GM12892 (cell line): Measurements from ENCODE around the gene PTGES3.
A peak's percentile ranks its signal among the peaks of the same experiment; 100 is the strongest.
"Not testable (repeated sequence)": the region's sequence is repeated elsewhere in the genome, so short reads cannot be mapped to it uniquely, and the experiment has no call there.

Experiments used
- DNase-seq: peaks from one replicate; pipeline ENCODE4 v3.0.0; 2011; ENCODE audit not compliant: insufficient read length
- FAIRE-seq: peaks from 2 replicates; lab custom pipeline; 2011; peaks lifted over from hg19 to GRCh38; lab: Jason Lieb, UNC
- POLR2A ChIP-seq: IDR thresholded peaks from 2 replicates; pipeline ENCODE4 v1.6.1; 2011; ENCODE audit warnings: low read depth, low read length, control low read depth
- POLR2AphosphoS5 ChIP-seq: IDR thresholded peaks from 2 replicates; pipeline ENCODE4 v1.6.1; 2011; ENCODE audit warnings: low read depth, low read length, control low read depth
- TAF1 ChIP-seq: IDR thresholded peaks from 2 replicates; pipeline ENCODE4 v1.6.1; 2011; ENCODE audit warnings: low read depth, mild to moderate bottlenecking, control low read depth, low read length, borderline replicate concordance

The PTGES3 gene

GRCh38 chr12:56661979-56662638 lies 26.0 kb downstream of the PTGES3 start:
- DNase-seq (no peak), FAIRE-seq (no peak)
- TF ChIP-seq POLR2A: peak; percentile 64
- peak; percentile 72; the same call in 1 of the 2 replicates for TF ChIP-seq POLR2AphosphoS5
- TF ChIP-seq TAF1: no peak

GRCh38 chr12:56661560-56661959 lies 26.5 kb downstream of the PTGES3 start:
- FAIRE-seq (no peak), DNase-seq (no peak)
- TF ChIP-seq POLR2AphosphoS5: no peak
- no peak for TF ChIP-seq POLR2A
- no peak for TF ChIP-seq TAF1

DNA sequence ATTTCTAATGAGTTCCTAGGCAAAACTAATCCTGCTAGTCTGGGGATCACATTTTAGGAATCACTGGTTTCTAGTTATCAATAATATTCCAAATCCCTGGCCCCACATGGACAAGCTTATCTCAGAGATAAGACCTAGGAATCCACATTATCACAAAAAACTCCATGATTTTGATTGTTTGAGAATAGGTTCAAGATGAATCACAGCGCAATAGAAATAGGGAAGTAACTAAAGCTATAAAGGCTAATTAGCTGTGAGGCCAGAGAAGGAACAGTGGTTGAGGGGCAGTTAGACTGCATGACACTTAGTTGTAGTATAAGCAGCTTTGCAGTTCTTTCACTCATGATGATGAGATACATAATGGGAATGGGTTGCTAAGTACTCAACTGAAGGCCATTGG lies 29.2 kb downstream of the PTGES3 start:
- no peak for TF ChIP-seq TAF1
- peak; percentile 46 for FAIRE-seq
- DNase-seq: no peak

DNA sequence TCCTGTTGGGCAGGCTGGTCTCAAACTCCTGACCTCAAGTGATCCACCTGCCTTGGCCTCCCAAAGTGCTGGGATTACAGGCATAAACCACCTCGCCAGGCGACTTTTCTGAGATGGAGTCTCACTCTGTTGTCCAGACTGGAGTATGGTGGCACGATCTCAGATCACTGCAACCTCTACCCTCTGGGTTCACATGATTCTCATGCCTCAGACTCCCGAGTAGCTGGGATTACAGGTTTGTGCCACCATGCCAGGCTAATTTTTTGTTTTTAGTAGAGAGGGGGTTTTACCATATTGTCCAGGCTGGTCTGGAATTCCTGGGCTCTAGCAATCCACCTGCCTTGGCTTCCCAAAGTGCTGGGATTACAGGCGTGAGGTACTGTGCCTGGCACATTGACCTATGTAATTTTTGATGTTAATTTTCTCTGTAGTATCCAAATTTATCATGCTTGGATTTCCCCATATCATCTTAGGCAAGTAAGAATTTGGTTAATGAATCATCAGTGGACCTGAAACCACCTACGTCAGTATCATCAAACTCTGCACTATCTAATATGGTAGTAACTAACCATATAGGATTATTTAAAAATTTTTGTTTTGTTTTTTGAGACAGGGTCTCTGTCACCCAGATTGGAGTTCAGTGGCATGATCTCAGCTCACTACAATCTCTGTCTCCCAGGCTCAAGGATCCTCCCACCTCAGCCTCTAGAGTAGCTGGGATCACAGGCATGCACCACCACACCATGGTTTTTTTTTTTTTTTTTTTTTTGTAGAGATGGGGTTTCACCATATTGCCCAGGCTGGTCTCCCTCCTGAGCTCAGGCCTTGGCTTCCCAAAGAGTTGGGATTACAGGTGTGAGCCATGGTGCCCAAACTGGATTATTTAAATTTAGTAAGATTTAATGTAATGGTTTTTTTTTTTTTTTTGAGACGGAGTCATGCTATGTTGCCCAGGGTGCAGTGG lies 30.4 kb downstream of the PTGES3 start:
- no peak for DNase-seq
- FAIRE-seq: no peak
- TF ChIP-seq TAF1 (no peak), POLR2AphosphoS5 (no peak), POLR2A (no peak)

- DNase-seq, FAIRE-seq: not testable (repeated sequence)
Observed at GRCh38 chr12:56653781-56654180, 34.3 kb downstream of the PTGES3 start.

DNA sequence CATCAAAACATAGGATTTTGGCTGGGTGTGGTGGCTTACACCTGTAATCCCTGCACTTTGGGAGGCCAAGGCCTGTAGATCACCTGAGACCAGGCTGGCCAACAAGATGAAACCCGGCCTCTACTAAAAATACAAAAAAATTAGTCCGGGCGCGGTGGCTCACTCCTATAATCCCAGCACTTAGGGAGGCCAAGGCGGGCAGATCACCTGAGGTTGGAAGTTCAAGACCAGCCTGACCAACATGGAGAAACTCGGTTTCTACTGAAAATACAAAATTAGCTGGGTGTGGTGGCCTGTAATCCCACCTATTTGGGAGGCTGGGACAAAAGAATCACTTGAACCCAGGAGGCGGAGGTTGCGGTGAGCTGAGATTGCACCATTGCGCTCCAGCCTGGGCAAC lies 40.1 kb downstream of the PTGES3 start:
- FAIRE-seq: not testable (repeated sequence)

DNA sequence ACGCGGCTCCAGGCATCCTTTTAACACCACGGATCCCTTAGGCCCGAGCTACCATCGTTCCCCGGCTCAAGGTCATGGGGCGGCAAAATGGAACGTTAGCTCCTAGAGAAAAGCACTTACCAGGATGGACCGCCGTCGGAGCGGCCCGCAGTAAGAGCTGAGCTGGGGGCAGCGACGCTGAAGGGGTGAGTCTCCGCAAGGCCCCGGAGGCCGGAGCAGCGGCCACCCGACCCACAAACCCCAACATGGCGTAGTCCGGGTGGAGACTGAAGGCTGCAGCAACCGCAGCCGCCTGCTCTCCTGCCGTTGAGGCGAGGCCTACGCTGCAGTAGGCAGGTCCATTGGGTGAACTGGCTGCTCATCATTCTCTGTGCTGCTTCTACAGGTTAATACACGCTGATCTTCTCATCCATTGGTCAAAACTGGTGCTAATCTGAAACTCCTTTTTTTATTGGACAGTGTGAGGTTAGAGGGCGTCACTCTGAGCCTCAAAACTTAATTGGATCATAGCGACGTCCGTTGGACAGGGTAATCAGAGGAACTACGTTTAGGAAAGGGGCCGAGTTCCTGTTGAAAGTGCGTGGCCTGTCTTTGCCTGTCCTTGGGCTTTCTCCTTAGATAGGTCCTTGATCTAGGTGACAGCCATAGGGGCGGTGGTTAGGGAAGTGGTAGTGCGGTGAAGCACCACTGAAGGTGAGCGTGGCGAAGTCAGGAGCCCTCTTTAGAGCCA lies 42.2 kb downstream of the PTGES3 start, which contains the start of gene ATP5F1B:
ATP5F1B (minus strand) TSS at position 268 of the 730 bp plus-strand sequence; CDS start at position 247, 21 bp downstream.
- FAIRE-seq (peak; percentile 99), DNase-seq (peak; percentile 96)
- TF ChIP-seq POLR2AphosphoS5 (peak; percentile 99), TAF1 (peak; percentile 97), POLR2A (peak; percentile 99)

More for the DNA sequence above, 40.1 kb downstream of the PTGES3 start:
- not testable (repeated sequence) for DNase-seq

DNA sequence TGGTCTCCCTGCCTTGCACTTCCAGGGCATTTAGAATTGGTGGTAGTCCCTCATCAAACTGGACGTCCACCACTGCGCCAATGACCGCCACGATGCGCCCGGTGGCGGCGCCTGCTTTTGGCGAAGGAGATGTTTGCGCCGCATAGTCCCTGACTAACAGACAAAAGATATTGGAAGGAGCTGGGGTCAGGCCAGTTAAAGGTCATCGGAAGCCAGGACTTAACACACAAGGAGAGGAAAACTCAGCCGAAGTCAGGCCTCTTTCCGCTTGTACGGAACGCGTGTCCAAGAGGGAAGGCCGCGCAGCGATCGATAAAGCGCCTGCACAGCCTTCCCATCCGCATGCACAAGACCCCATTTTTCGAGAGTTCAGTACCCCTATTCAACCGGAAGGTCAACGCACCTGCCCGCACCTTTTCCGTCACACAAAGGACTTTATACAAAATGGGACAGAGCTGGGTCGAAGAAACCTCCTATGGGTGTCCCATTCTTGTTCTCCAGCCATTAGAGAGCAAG lies 42.8 kb downstream of the PTGES3 start:
- DNase-seq: no peak
- no peak for FAIRE-seq
- TF ChIP-seq TAF1 (peak; percentile 30; the same call in 1 of the 2 replicates), POLR2AphosphoS5 (no peak)

GRCh38 chr12:56644654-56645053 lies 43.4 kb downstream of the PTGES3 start:
- FAIRE-seq (no peak), DNase-seq (no peak)
- TF ChIP-seq POLR2A (no peak), POLR2AphosphoS5 (no peak), TAF1 (no peak)

- no peak for FAIRE-seq
- DNase-seq: no peak
- TF ChIP-seq TAF1: no peak
- no peak for TF ChIP-seq POLR2A
- TF ChIP-seq POLR2AphosphoS5: no peak
Observed at GRCh38 chr12:56641219-56641618, 46.9 kb downstream of the PTGES3 start.

DNA sequence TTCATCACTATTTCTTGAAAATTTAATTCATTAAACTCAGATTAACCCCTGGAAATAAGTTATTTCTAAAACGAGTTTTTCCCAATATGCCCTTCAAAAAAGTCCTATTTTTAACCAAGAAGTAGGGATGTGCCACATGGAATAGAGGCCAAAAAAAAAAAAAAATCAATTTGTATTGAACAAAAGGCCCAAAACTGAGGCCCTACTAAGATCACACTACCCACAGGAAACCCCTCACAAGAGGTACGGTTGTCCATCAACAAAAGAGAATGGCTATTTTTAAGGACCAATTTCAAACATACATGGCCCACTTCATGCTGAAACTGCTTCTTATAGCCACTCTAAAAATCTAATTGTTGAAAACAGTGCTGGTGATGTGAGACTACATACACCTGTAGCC lies 50.5 kb downstream of the PTGES3 start:
- FAIRE-seq (no peak), DNase-seq (no peak)
- TF ChIP-seq TAF1 (no peak), POLR2A (no peak), POLR2AphosphoS5 (no peak)
